ENCODE data around the gene UTP11. TPM values are rescaled to one million over a fixed set of nuclear protein-coding genes. Genes with fewer than 3 reads are reported as not detected.
A peak's percentile ranks its signal among the peaks of the same experiment; 100 is the strongest.

UTP11 gene
- total and polyA plus RNA-seq, 8 donors: 24.5 to 50.2 (median 41.2) TPM

GRCh38 chr1:38014724-38015424 lies 2.3 kb downstream of the UTP11 start:
- H3K27ac ChIP-seq: no peak overlapping the region
- H3K4me3 ChIP-seq: no peak overlapping the region

GRCh38 chr1:38015978-38016725 lies 3.6 kb downstream of the UTP11 start:
- Histone ChIP-seq H3K9me3 (no peaks in the 10 kb centered on the region), H3K27me3 (no peaks in the 10 kb centered on the region), H3K4me3 (no peak overlapping the region), H3K4me1 (peaks cover 15 to 41% of the 10 kb centered on the region in 2 donors), H3K27ac (peak overlapping the region in 1 of 2 donors; percentile 57), H3K36me3 (peaks cover 0 to 58% of the 10 kb centered on the region in 2 donors)
- intact Hi-C loops (cut with DNase I): no loop called here
- DNase-seq: peak; percentile 6 to 93 (median 49)
- TF ChIP-seq CTCF (IDR thresholded peaks at IDR 0.05): no peak
- no peak for ATAC-seq

More at GRCh38 chr1:38014724-38015424, 2.3 kb downstream of the UTP11 start:
- no peak for TF ChIP-seq CTCF (IDR thresholded peaks at IDR 0.05)
- H3K36me3 ChIP-seq: peaks cover 0 to 45% of the 10 kb centered on the region in 2 donors
- H3K9me3 ChIP-seq: no peaks in the 10 kb centered on the region
- intact Hi-C loops (cut with DNase I): no loop called here
- H3K27me3 ChIP-seq: no peaks in the 10 kb centered on the region
- H3K4me1 ChIP-seq: peaks cover 15 to 41% of the 10 kb centered on the region in 2 donors
- DNase-seq (peak in 2 of 4 donors; percentile 13 to 27), ATAC-seq (no peak)

GRCh38 chr1:38018864-38019343 lies 6.4 kb downstream of the UTP11 start:
- peak; percentile 36 for ATAC-seq
- Histone ChIP-seq H3K36me3 (peaks cover 0 to 85% of the 10 kb centered on the region in 2 donors), H3K4me1 (peaks cover 7 to 30% of the 10 kb centered on the region in 2 donors), H3K4me3 (no peak overlapping the region), H3K27me3 (no peaks in the 10 kb centered on the region), H3K27ac (no peak overlapping the region), H3K9me3 (no peaks in the 10 kb centered on the region)
- DNase-seq: no peak
- intact Hi-C loops (cut with DNase I): no loop called here
- peak; percentile 20 to 33 for TF ChIP-seq CTCF (IDR thresholded peaks at IDR 0.05)

GRCh38 chr1:38020396-38020795 lies 7.9 kb downstream of the UTP11 start:
- Histone ChIP-seq H3K27ac (no peak overlapping the region), H3K9me3 (no peaks in the 10 kb centered on the region), H3K27me3 (no peaks in the 10 kb centered on the region), H3K4me3 (no peak overlapping the region), H3K4me1 (peaks cover 0 to 16% of the 10 kb centered on the region in 2 donors), H3K36me3 (peaks cover 0 to 92% of the 10 kb centered on the region in 2 donors)
- DNase-seq (no peak), ATAC-seq (no peak)
- intact Hi-C loops (cut with DNase I): no loop called here
- no peak for TF ChIP-seq CTCF (IDR thresholded peaks at IDR 0.05)

GRCh38 chr1:38021969-38022368 lies 9.4 kb downstream of the UTP11 start:
- peaks cover 0 to 89% of the 10 kb centered on the region in 2 donors for H3K36me3 ChIP-seq
- no peak for TF ChIP-seq CTCF (IDR thresholded peaks at IDR 0.05)
- H3K27me3 ChIP-seq: no peaks in the 10 kb centered on the region
- DNase-seq (no peak), ATAC-seq (no peak)
- H3K4me1 ChIP-seq: peaks cover 0 to 9% of the 10 kb centered on the region in 2 donors
- H3K27ac ChIP-seq: no peak overlapping the region
- no peak overlapping the region for H3K4me3 ChIP-seq
- intact Hi-C loops (cut with DNase I): no loop called here
- H3K9me3 ChIP-seq: no peaks in the 10 kb centered on the region
